GM23338 (cell line): ENCODE data around the gene KCNT2. TPM values are rescaled to one million over a fixed set of nuclear protein-coding genes. Genes with fewer than 3 reads are reported as not detected.
A peak's percentile ranks its signal among the peaks of the same experiment; 100 is the strongest.

Source experiments
- ATAC-seq: fragments of 200-7000 bp; cut with Tn5 transposase; 3 replicates; pipeline ENCODE4 v1.9.1; 2020
- DNase-seq: peaks from one replicate; pipeline ENCODE4 v3.0.0-alpha.2; 2015; ENCODE audit warnings: low spot score
- H2AFZ ChIP-seq: fragments of 200-600 bp; sonication (generic); 2 replicates; pipeline ENCODE4 v1.8.0; 2016; ENCODE audit warnings: antibody characterized with exemption, mild to moderate bottlenecking, moderate library complexity
- H3F3A ChIP-seq: fragments of 200-600 bp; sonication (generic); replicated peaks from 2 replicates; pipeline ENCODE4 v1.8.0; 2017; ENCODE audit warnings: antibody characterized with exemption, mixed run types, low read depth
- H3K27ac ChIP-seq: fragments of 200-600 bp; sonication (generic); 2 replicates; pipeline ENCODE4 v1.6.1; 2016; ENCODE audit warnings: low read depth
- H3K27me3 ChIP-seq: fragments of 200-600 bp; sonication (generic); 2 replicates; pipeline ENCODE4 v1.8.0; 2016; ENCODE audit warnings: mild to moderate bottlenecking, mixed run types, moderate library complexity; ENCODE audit not compliant: insufficient read depth
- H3K36me3 ChIP-seq: fragments of 200-600 bp; sonication (generic); 2 replicates; pipeline ENCODE4 v1.8.0; 2016; ENCODE audit warnings: mild to moderate bottlenecking; ENCODE audit not compliant: insufficient read depth
- H3K4me1 ChIP-seq: fragments of 200-600 bp; sonication (generic); 2 replicates; pipeline ENCODE4 v1.8.0; 2016; ENCODE audit warnings: mild to moderate bottlenecking, moderate library complexity; ENCODE audit not compliant: insufficient read depth
- H3K4me2 ChIP-seq: fragments of 200-600 bp; sonication (generic); 2 replicates; pipeline ENCODE4 v1.7.1; 2017; ENCODE audit warnings: mixed run types
- H3K4me3 ChIP-seq: fragments of 200-600 bp; sonication (generic); 2 replicates; pipeline ENCODE4 v1.6.1; 2016; ENCODE audit warnings: mixed run types
- H3K79me2 ChIP-seq: fragments of 200-600 bp; sonication (generic); replicated peaks from 2 replicates; pipeline ENCODE4 v1.8.0; 2017; ENCODE audit warnings: mild to moderate bottlenecking; ENCODE audit not compliant: insufficient read depth
- H3K9me2 ChIP-seq: fragments of 200-600 bp; sonication (generic); 2 replicates; pipeline ENCODE4 v1.8.0; 2017; ENCODE audit not compliant: insufficient read depth
- H4K20me1 ChIP-seq: fragments of 200-600 bp; sonication (generic); replicated peaks from 2 replicates; pipeline ENCODE4 v1.8.0; 2017; ENCODE audit warnings: mild to moderate bottlenecking; ENCODE audit not compliant: insufficient read depth
- H3K27ac Mint-ChIP-seq: 2 replicates; pipeline ENCODE4 v1.8.0; 2020; ENCODE audit warnings: inconsistent platforms, mild to moderate bottlenecking, moderate library complexity, mixed read lengths
- H3K27me3 Mint-ChIP-seq: 3 replicates; pipeline ENCODE4 v1.8.0; 2022; ENCODE audit warnings: low read depth, mild to moderate bottlenecking, moderate library complexity, mixed read lengths, inconsistent platforms; ENCODE audit not compliant: insufficient read depth, poor library complexity
- H3K36me3 Mint-ChIP-seq: 3 replicates; pipeline ENCODE4 v1.8.0; 2021; ENCODE audit warnings: low read depth, mild to moderate bottlenecking, inconsistent platforms, moderate library complexity, mixed read lengths
- H3K4me1 Mint-ChIP-seq: 3 replicates; pipeline ENCODE4 v1.8.0; 2020; ENCODE audit warnings: mild to moderate bottlenecking, inconsistent platforms, mixed read lengths
- H3K4me3 Mint-ChIP-seq: 3 replicates; pipeline ENCODE4 v1.8.0; 2021; ENCODE audit warnings: moderate library complexity, mild to moderate bottlenecking, inconsistent platforms, mixed read lengths
- H3K9me3 Mint-ChIP-seq: 3 replicates; pipeline ENCODE4 v1.8.0; 2020; ENCODE audit warnings: moderate library complexity, mild to moderate bottlenecking, inconsistent platforms, mixed read lengths
- CREB1 ChIP-seq: fragments of 250-450 bp; sonication (Bioruptor Pico); IDR thresholded peaks from 2 replicates; pipeline ENCODE4 v1.5.0; 2020; ENCODE audit warnings: low read depth, mild to moderate bottlenecking, moderate library complexity
- CTCF ChIP-seq, 2 experiments: fragments of 200-600 bp in 1 of 2; sonication (generic) in 1 of 2; conservative IDR thresholded peaks; 2 replicates each; pipeline versions ENCODE4 v1.5.1 to v1.6.1; 2016 to 2017; ENCODE audit warnings: antibody characterized with exemption in 2 of 2, low read depth in 2 of 2, mild to moderate bottlenecking in 2 of 2, moderate library complexity in 1 of 2
- ETS1 ChIP-seq: IDR thresholded peaks from 2 replicates; pipeline ENCODE4 v1.6.1; 2016; ENCODE audit warnings: antibody characterized with exemption
- EZH2 ChIP-seq: fragments of 200-600 bp; sonication (generic); IDR thresholded peaks from one replicate; pipeline ENCODE4 v1.8.0; 2017; ENCODE audit warnings: antibody characterized with exemption, mild to moderate bottlenecking, low read depth; ENCODE audit not compliant: unreplicated experiment
- EZH2phosphoT487 ChIP-seq: fragments of 200-600 bp; sonication (generic); IDR thresholded peaks from one replicate; pipeline ENCODE4 v1.8.1; 2018; ENCODE audit warnings: antibody characterized with exemption; ENCODE audit not compliant: unreplicated experiment
- JUNB ChIP-seq: IDR thresholded peaks from one replicate; pipeline ENCODE4 v1.6.1; 2016; ENCODE audit warnings: antibody characterized with exemption; ENCODE audit not compliant: unreplicated experiment
- NANOG ChIP-seq: IDR thresholded peaks from 2 replicates; pipeline ENCODE4 v1.6.1; 2016; ENCODE audit warnings: antibody characterized with exemption, borderline replicate concordance
- POLR2AphosphoS5 ChIP-seq: IDR thresholded peaks from 2 replicates; pipeline ENCODE4 v1.6.1; 2016; ENCODE audit warnings: antibody characterized with exemption, low read depth
- REST ChIP-seq: IDR thresholded peaks from one replicate; pipeline ENCODE4 v1.6.1; 2018; ENCODE audit warnings: antibody characterized with exemption; ENCODE audit not compliant: unreplicated experiment
- STAT1 ChIP-seq: IDR thresholded peaks from one replicate; pipeline ENCODE4 v1.6.1; 2016; ENCODE audit warnings: antibody characterized with exemption; ENCODE audit not compliant: unreplicated experiment
- ZNF114 ChIP-seq: fragments of 250-450 bp; sonication (Bioruptor Pico); IDR thresholded peaks from 2 replicates; pipeline ENCODE4 v1.5.0; 2020; ENCODE audit warnings: mild to moderate bottlenecking, moderate library complexity
- ZNF331 ChIP-seq: fragments of 250-450 bp; sonication (Bioruptor Pico); IDR thresholded peaks from 2 replicates; pipeline ENCODE4 v1.5.0; 2020; ENCODE audit warnings: low read depth, mild to moderate bottlenecking, moderate library complexity
- ZNF462 ChIP-seq: fragments of 250-450 bp; sonication (Bioruptor Pico); IDR thresholded peaks from 2 replicates; pipeline ENCODE4 v1.5.0; 2020; ENCODE audit warnings: mild to moderate bottlenecking, moderate library complexity
- polyA plus RNA-seq: library from polyadenylated mRNA; unstranded; fragments of >200 nt; fragmentation: Nextera tagmentation; extraction: Ambion mirVana; gene quantifications from 2 replicates; pipeline ENCODE4 v1.2.1, GENCODE V29; 2016
- total RNA-seq: library from RNA; depleted of rRNA; stranded (reverse); fragments of >200 nt; shearing (Covaris generic); gene quantifications from 2 replicates; pipeline ENCODE4 v1.2.3, GENCODE V29; 2014

Gene KCNT2
- total and polyA plus RNA-seq, 2 experiments from 2014 or later, result 5.4 to 13.4 TPM

- H2AFZ ChIP-seq, result no peak overlapping the region
- no peak for TF ChIP-seq ETS1
- TF ChIP-seq CTCF (conservative IDR thresholded peaks at IDR 0.05; ENCODE audit: low read depth in 2 of 2), result no peak
- TF ChIP-seq JUNB, result no peak
- no peak for TF ChIP-seq NANOG
- TF ChIP-seq REST, result no peak
- no peak for TF ChIP-seq STAT1
- TF ChIP-seq ZNF462 (CRISPR knock-in tag), result no peak
- no peak for TF ChIP-seq POLR2AphosphoS5
- TF ChIP-seq CREB1 (CRISPR knock-in tag), result no peak
- TF ChIP-seq EZH2, result no peak
- TF ChIP-seq ZNF331 (CRISPR knock-in tag), result no peak
- TF ChIP-seq ZNF114 (CRISPR knock-in tag), result no peak
- TF ChIP-seq EZH2phosphoT487, result no peak
These were observed 169.9 kb downstream of the KCNT2 start for GRCh38 chr1:196438329-196438728.

More at GRCh38 chr1:196438329-196438728, 169.9 kb downstream of the KCNT2 start:
- Histone ChIP-seq H3K4me3 (no peak overlapping the region), H3K4me1 (no peaks in the 10 kb centered on the region), H3K27me3 (no peaks in the 10 kb centered on the region), H4K20me1 (no peaks in the 10 kb centered on the region; the same call in 1 of the 2 replicates), H3K9me2 (no peaks in the 10 kb centered on the region), H3K79me2 (no peaks in the 10 kb centered on the region), H3F3A (no peaks in the 10 kb centered on the region), H3K36me3 (no peaks in the 10 kb centered on the region; the same call in 1 of the 2 replicates), H3K4me2 (no peak overlapping the region), H3K27ac (peak overlapping the region; percentile 62)
- H3K4me1 Mint-ChIP-seq, result no peaks in the 10 kb centered on the region
- H3K36me3 Mint-ChIP-seq, result no peaks in the 10 kb centered on the region
- no peak overlapping the region for H3K4me3 Mint-ChIP-seq
- no peak for ATAC-seq
- DNase-seq, result no peak
- H3K27ac Mint-ChIP-seq, result no peak overlapping the region
- H3K27me3 Mint-ChIP-seq, result no peaks in the 10 kb centered on the region
- H3K9me3 Mint-ChIP-seq, result no peaks in the 10 kb centered on the region
